Glomerular visceral epithelial cell (primary cell): ENCODE results near the gene HOMER1.

Source experiments
- DNase-seq: peaks from one replicate; pipeline ENCODE4 v3.0.0-alpha.2; 2016; ENCODE audit errors: extremely low spot score

Gene HOMER1, protein sequence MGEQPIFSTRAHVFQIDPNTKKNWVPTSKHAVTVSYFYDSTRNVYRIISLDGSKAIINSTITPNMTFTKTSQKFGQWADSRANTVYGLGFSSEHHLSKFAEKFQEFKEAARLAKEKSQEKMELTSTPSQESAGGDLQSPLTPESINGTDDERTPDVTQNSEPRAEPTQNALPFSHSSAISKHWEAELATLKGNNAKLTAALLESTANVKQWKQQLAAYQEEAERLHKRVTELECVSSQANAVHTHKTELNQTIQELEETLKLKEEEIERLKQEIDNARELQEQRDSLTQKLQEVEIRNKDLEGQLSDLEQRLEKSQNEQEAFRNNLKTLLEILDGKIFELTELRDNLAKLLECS

DNA sequence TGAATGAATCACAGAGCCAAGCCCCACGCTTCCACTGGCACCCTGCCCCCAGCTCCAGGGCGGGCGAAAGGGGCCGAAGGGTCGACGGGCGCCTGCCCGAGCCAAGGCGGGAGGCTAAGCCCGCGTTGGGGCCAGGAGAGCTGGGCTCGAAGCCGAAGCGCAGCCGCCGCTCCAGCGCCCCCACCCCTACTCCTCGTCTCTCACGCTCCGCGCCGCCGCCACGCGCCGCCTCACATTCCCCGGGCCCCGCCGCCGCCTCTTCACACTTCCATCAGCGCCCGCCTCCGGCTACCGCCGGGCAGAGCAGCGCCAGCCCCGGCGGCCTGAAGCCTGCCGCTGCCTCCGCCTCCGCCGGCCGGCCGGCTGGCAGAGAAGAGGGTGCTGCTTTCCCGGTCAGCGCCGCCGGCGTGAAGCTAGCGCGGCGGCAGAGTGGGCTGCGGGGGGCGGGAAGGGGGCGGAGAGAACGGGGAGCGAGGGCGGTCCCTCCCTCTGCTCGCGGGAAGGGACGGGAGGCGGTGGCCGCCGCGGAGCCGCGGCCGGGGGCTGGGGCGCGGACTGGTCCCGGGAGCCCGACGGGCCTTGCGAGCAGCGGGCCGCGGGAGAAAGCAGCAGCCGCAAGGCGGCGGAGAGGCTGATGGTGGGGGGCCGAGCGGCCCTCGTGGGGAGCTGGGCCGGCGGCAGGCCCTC, at the start of gene HOMER1:
HOMER1 (minus strand) TSS at position 431 of the 687 bp plus-strand sequence. CDS start 1,360 bp downstream, outside the sequence.
- DNase-seq = peak; percentile 88

DNA sequence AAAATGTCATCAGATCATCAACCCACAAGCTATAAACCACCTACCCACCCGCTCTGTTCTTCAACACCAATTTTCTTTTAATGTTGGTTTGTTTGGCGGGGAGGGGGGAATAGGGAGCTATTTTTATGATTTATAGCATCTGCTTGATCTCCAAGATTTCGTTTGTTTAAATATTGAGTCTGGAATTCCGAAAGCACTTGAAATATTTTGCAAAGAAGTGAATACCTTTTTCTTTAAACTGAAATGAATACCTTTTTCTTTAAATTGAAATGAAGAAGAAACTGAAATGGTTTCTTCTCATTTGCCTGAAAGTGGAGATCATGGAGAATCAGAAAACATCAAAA, 49.3 kb upstream of the HOMER1 start:
- no peak for DNase-seq

DNA sequence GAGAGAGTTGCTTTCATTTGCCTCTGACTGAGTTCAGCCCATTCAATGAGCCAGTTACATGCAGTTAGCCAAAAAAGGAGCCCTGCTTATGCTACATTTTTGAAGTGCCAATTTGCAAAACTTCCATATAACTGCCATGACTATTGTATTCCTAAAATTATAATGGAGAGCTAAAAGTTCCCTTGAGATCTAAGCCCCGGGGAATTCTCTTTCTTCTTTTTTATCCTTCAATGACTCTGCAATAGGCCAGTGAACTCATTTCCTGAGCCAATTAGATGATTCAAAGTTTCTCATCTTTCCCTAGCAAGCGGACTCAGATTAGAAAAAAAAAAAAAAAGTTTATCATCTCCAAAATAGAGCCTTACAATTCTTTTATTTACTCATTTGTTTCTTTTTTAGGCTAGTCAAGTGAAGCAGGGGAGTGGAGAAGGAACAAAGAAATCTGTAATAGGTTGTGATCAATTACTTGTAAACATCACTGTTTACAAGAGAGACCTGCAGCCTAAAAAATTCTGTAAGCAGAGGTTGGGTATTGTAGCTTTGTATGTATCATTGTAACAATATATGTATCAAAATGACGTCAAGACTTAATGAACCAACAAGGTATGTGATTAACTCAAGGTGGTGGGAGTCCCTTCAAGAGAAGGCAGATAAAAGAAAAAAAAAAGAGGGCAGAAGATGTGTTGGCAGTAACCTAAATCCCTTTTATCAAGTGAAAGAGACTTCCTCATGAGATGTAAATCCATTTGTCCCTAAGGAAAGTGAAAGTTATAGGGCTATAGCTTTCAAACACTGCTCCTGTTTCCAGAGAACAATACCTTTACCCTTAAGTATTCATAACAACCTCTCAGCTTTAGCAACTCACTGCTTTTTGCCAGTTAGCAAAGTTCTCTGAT, 48.7 kb upstream of the HOMER1 start:
- peak; percentile 29 for DNase-seq

DNA sequence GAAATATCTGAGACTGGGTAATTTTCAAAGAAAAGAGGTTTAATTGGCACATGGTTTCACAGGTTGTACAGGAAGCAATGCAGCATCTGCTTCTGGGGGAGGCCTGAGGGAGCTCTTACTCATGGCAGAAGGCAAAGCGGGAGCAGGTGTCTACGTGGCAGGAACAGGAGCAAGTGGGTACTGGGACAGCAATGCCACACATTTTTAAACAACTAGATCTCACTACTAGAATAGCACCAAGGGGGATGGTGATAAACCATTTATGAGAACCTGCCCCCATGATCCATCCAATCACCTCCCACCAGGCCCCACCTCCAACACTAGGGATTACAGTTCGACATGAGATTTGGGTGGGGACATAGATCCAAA, 47.6 kb upstream of the HOMER1 start:
- no peak for DNase-seq

DNA sequence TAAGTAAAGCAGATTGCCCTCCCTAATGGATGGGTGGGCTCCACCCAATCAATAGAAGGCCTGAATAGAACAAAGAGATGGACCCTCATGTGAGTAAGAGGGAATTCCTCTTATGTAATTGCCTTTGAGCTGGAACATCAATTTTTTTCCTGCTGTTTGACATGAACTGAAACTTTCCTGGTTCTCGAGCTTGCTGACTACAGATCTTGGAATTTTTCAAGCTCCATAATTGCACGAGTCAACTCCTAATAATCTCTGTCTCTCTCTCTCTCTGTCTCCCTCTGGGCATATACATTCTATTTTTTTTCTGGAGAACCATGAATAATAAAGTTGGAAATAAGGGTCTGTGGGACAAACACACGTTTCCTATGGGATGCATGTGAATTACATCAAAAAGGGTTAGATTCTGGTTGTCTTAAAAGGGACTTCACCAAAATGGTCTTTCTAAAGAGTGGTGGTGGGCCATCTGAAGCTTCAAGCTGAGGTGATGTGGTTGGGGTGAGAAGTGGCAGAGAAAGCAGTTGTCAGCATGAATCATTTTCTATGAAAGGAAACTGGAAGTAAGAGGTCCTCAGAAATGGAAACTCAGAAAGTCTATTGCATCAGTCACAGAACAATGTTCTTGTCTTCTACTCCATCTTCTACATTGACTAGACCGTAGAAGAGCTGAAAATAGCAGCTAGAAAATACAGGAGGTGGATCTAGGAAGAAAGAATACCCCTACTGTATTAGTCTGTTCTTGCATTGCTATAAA, 47.0 kb upstream of the HOMER1 start:
- peak; percentile 9 for DNase-seq

DNA sequence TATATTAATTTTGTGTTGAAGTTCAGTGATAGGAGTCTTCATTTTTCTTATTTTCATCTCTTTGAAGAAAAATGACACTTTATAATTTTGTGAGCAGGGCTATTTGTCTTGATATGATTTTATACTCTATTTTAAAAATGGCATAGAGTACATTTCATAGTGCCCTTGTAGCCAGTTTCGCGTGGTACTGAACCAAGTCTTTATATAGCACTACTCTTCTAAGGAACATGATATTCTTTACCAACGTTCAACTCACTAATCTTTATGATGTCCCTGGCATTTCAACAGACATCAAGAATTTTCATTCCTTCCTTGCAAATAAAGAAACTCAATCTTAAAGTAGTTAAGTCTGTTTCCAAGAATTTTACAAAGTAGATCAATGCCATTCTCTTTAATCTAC, 41.5 kb upstream of the HOMER1 start:
- no peak for DNase-seq

DNA sequence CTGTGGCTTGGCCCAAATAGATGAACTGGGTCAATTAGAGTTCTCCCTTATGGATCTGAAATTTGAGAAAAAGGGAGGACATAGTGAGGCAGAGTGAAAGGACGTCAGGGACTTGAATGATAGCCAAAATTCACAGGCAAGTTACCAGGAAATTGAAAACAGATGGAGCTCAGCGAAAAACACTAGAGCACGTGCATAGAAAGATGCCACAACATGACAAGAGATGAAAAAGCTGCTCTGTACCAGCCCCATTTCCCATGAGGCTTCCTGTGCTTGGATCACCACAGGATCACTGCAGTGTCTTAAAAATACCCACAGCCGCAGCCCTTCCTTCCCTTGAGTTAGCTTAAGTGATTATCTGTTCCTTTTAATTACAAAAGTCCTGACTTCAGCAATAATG, 39.0 kb upstream of the HOMER1 start:
- no peak for DNase-seq

DNA sequence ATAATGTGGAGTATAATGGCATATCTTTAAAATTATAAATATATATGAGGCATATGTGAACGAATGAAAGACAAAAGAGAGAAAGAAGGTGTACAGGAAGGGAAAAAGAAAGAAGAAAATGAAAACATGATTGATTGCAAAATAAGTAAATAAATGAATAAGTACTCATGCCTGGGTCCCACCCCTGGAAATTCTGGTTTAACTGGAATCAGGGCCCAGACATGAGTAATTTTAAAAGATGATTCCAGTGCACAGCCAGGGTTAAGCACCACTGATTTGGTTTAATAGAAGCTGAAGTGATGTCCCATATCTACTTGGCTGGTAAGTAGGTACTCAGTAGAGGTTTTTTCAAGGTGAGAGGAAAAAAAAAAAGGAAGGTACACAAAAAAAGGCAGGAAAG, 34.0 kb upstream of the HOMER1 start:
- no peak for DNase-seq

DNA sequence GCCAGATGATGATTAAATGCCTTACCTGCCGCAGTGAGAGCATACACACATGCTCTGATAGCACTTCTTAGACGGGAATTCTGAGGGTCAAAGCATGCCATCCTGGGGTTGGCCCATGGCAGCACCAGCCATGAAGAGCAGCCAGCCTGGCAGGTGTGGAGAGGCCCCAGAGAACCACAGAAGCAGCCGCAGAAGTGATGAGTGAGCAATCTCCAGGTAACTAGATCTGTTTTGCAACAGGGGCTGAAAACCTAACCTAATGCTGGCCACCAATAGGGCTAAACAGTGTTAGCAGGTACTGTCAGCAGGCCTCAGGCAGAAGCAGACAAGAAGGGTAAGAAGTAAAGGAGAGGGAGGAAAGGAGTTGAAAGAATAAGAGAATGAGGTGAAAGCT, 33.5 kb upstream of the HOMER1 start:
- DNase-seq = no peak

DNA sequence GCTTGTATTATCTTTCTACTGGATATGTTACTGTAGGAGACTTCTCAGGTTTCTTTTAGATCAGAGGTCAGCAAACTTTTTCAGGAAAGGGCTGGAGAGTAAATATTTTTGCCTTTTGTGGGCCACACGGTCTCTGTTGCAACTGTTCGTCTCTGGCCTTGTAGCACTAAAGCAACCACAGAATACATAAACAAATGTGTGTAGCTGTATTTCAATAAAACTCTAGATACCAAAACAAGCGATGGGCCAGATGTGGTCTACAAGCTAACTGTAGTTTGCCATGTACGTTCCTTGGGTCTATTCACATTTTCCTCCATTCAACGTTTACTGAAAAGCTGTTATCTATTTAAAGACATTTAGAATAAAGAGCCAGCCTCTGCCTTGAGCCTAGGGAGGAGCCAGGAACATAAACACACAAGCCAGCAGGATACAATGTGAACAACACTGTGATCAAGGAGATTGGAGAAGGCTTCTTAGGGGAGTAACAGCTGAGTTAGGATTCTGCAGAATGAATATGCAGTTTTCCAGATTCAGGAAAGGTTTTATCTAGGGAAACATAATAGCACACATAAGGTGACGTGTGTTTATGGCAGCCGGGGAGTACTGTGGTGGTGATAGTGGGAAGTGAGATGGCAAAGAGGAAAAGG, 33.0 kb upstream of the HOMER1 start:
- DNase-seq = no peak

DNA sequence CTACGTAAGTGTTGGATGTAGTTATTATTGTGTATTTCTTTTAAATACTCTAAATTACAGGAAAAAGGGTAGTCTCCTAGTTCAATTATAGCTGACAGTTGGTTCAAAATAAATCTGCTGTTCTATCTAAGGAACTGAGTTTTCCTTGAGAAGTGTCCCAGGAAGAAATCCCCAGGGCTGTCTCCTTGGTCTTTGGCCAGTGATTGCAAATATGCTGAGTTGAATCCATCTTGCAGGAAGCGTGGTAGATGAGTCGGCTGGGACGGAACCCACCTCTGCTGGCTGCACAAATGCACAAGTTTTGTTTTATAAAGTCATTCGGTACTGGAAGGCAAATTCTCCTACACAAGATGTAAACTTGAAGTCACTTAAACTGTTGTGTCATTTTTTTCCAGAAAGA, 30.2 kb upstream of the HOMER1 start:
- no peak for DNase-seq

DNA sequence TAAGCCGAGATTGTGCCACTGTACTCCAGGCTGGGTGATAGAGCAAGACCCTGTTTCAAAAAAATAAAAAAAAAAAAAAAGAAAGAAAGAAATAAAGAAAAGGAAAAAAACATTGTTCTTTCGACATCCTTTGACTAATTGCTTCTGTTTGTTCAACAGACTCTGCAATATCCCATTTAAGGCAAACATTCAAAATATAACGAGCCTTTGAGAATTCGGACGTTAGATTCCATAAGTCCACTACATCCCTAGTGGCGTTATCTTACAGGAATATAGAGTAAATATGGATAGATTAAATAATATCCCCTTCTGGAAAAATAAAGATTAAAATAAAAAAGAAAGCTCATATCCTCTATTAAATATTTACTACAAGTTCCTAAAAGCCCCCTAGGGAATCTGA, 27.0 kb upstream of the HOMER1 start:
- no peak for DNase-seq

DNA sequence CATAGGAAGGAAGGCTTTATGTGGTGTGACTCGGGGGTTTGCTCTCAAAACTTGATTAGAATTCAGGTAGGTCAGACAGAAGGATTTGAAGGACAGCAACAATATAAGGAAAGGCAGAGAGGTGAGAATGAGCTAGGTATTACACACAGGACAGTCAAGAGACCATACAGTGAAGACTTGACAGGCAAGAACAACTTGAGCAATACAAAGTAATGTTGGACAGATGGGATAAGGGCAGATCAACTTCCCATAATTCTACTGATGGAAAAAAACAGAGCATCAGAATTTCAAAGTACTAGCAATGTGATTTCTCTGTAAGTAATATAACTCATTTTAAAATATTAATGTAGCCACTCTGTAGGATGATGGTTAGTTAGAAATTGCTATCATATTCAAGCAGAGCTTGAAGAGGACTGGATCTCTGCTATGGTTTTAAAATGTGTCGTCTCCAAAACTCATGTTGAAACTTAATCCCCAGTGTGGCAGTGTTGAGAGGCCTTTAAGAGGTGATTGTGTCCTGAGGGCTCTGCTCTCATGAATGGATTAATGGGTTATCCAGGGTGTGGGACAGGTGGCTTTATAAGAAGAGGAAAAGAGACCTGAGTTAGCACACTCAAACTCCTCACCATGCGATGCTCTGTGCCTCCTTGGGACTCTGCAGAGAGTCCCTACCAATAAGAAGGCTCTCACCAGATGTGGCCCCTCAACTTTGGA, 22.4 kb upstream of the HOMER1 start:
- DNase-seq = no peak

DNA sequence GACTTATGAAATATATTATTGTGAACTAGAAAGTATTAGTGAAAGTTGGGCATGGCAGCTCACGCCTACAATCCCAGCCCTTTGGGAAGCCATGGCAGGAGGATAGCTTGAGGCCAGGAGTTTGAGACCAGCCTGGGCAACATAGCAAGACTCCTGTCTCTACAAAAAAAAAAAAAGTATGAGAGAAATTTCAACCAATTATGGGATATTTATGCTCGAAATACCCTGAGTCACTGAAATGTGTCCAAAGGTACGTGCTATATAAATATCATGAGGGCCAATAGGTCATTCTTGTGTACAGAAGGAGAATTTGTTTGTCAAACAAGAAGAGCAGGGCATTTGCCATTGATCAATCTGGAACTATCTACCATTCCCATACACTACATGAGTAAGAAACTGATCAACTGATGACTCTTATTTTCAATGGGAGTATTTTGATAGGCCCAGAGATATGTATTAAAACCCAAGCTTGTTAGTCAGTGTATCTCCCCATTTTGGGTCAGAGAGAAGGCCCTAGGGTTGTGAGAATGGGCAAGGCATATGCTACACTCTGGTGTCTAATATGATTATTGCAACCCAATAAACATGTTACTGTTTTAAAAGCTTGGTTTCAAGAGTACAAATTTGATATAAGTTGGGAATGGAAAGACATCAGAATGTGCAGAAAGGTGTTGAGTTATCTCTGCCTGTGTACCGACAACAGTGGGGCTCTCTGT, 21.7 kb upstream of the HOMER1 start:
- DNase-seq = no peak

DNA sequence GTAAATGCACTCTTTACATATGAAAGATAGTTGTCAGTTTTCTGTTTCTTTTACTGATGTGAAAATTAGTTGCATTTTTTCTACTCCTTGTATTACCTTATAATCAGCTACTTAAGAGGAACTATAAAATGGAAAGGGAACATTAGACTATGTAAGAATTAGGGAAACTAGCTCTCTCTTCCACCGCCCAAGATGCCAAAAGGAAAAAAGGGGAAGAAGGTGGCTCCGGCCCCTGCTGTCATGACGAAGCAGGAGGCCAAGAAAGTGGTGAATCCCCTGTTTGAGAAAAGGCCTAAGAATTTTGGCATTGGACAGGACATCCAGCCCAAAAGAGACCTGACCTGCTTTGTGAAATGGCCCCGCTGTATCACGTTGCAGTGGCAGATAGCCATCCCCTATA, 15.2 kb upstream of the HOMER1 start:
- DNase-seq = no peak

DNA sequence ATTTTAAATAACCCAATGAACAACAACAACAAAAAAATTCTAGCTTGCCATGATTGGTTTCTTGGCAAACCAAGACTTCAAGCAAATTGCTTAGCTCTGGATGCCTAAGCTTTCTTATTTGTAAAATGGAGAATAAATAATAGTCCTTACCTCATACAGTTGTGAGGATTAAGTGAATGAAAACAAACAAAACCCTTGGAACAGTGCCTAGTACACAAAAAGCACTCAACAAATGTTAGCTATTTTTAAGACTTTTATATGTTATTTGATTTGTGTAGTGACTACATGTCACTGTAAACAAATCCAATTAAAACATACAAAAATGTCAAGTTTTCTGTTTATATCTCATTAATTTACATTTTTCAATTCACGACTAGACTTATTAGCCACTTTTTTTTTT, 13.5 kb upstream of the HOMER1 start:
- DNase-seq = no peak

DNA sequence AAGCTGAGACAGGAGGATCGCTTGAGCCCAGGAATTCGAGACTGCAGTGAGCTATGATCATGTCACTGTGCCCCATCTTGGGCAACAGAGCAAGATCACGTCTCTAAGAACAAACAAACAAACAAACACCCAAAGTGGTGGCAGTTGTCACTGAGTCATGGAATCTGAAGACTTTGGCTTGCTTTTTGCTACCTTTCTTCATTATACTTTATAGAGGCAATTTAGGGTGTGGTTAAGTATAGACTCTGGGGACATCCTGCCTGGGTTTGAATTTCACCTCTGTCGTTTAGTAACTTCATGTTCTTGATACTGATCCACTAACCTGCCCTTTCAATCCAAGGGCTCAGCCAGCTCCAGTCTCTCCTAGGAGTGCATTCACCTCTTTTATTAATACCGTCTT, 13.0 kb upstream of the HOMER1 start:
- no peak for DNase-seq

DNA sequence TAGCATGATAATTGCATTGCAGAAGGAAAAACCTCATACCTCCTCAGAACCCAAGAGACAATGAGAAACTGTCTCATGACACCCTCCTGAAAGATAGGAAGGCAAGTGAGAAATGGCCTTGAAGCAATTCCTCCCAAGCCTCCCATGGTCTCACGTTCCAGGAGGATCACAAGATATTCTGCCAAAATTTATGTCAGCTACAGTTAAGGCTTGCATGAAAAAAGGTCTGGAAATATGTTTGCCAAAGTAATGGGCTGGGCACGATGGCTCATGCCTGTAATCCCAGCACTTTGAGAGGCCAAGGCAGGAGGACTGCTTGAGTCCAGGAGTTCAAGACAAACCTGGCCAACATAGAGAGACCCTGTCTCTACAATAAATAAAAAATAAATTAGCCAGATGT, 12.6 kb upstream of the HOMER1 start:
- no peak for DNase-seq

DNA sequence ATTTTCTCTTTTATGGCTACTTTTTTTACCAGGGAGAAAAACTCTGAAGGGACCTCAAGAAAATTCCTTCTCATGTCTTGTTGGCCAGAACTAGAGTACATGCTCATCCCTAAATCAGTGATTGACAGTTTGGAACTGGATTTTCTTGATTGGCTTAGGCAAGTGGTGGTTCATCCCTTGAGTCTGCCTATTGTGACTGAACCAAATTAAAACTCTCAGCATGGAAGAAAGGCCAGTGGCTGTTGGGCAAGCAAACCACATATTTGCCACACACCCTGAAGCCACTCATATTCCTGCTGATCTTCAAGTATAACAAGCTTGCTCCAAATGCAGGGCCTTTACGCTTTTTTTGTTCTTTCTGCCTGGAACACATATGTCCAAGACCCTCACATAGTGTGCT, 7.2 kb upstream of the HOMER1 start:
- no peak for DNase-seq

DNA sequence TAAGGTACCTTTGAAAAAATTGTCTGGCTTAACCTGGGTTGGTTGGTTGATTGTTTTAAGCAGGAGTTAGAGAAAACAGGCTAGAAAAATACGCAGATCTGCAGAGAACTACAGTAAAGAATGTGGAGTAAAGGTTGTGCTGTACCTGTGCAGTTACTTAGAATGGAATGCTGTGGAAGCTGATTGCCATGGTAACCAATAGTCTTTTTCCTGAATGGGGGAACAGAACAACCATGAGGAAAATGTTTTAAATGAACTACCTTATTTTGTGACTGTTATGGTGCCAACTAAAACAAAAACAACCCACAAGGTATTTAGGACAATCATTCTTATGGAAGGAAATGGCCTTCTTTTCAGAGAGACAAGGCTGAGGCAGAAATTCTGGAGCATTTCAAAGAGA, 4.8 kb upstream of the HOMER1 start:
- DNase-seq = no peak
